EL (cell line): ENCODE results near the gene TMEM191C.
"Not testable (repeated sequence)": the region's sequence is repeated elsewhere in the genome, so short reads cannot be mapped to it uniquely, and the experiment has no call there.

ENCODE experiments used
- DNase-seq: peaks from one replicate; pipeline ENCODE4 v3.0.0-alpha.2; 2016

TMEM191C gene

DNA sequence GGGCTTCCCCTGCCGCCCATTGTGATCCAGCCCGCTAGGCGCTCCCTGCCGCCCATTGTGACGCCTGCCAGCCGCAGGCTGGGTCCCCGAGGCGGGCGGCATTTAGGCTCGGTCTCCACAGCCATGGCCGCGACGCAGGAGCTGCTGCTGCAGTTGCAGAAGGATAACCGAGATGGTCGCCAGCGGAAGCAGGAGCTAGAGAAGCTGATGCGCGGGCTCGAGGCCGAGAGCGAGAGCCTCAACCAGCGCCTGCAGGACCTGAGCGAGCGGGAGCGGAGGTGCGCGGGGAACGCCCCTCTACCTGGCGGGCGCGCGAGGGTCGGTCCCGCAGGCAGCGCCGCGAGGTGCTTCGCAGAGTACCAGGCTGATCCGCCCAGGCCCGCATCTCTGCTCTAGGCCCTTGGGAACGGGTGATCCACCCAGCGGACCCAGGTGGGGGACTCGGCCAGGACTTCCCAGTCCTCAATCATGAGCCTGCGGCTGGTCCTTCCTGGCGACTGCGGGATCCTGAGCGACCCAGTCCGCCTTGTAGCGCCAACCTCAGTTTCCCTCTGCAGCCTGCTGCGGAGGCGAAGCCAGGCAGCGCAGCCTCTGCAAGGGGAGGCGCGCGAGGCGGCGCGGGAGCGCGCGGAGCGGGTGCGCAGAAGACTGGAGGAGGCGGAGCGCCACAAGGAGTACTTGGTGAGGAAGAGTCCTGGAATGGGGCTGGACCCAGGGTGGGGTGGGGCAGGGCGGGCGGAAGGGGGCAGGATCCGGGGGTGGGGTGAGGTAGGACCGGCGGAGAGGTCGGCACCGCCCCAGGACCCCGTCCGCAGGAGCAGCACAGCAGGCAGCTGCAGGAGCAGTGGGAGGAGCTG lies at the start of gene TMEM191C:
Gene TMEM191C (plus strand): TSS at position 51 of the 857 bp plus-strand sequence. CDS start 73 bp downstream, at position 124.
- not testable (repeated sequence) for DNase-seq

DNA sequence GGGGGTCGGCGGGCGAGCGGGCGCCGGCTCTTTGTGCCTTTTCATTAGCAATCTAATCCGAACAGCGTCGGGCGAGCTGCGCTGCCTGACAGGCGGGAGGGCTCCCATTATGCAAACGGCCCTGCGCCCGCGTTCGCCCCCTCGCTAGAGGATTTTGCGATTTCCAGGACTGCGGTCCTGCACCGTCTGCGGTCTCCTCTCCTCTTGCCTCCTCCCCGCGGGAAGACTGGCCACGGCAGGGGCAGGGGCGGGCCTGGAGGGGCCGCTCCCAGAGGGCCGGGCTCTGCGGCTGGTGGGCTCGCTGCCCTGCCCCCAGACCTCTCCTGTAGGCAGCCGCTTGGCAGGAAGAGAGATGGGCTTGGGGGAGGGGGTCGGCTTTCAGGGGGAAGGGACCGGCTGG lies 49.3 kb upstream of the TMEM191C start:
- not testable (repeated sequence) for DNase-seq

DNA sequence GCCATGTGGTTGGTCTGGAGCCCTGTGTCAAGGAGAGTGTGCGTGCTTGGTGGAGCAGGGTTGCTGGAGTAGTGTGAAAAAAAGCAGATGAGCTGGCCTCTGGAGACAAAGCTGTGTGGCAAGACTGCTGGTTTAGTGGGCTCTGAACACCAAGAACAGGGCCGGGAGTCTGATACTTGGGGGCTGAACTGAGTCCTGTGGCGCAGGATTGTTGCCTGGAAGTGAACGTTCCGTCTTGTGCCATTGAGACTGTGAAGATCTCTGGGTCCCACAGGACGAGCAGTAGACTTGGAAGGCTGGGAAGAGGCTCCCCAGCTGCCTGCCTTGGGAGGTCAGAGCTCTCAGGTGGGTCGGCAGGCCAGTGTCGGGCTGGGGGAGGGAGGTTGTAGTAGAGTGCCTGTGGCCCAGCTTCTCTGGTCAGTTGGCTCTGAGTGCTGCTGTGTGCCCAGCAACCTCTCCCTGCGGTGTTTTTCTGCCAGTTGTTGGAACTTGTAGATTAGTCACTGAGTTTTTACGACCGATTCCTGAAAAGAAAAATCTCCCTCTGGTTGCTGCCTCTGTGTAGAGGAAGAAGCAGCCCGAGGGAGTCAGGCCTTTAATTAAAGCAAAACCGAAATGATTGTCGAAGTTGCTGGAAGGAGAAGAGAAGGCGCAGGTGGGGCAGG lies 48.1 kb upstream of the TMEM191C start:
- not testable (repeated sequence) for DNase-seq

DNA sequence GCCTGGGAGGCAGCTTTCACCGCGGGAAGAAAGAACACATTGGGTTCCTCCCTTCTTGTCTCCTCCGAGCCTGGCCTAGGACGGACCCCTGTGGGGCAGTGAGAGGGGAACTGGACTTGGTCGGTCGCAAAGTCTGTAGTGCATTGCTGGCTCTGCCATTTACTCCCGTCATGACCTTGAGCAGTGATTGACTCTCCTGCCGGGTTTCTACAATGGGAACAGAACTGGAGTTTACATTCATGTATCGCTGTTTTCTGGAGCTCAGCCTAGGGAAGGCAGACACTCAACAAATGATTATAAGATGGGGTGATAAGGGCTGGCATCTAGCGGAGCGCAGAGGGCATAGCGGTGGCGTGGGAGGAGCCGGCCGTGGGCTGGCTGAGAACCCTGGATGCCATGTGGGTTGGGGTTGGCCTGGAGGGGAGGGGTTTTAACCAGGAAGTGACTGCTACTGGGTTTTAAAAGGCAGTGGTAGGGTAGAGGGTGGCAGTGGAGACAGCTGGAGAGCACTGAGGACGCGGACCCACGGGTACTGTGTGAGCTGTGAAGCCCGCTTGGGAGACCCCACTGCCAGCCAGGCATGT lies 46.9 kb upstream of the TMEM191C start:
- DNase-seq, result not testable (repeated sequence)

DNA sequence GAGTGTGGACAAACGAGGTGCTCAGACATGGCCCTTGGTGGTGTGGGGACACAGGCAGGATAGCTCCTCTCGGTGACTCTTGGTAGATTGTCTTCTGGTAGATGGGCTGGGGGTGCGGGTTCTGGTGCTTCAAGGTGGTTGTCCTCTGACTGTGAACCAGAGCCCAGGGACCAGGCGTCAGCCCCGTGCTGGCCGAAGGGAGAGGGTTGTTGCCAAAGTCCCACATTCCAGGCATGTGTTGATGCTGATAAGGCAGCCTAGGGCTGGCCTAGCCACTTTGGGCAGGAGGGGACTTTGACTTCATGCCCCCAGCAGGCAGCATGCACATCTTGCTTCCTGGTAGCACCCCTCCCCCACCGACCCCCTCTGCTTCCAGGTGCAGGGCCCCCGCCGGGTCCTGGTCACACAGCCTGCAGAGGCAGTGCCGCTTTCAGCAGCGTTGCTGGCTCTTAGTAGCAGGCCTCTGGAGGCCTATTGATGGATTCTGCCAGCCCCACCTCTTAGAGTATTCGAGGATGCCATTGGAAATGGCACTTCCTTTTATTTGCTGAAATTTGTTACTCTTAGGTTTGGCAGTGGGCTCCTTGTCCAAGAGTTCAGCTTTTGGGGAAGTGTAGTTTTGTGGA lies 43.0 kb upstream of the TMEM191C start:
- not testable (repeated sequence) for DNase-seq

DNA sequence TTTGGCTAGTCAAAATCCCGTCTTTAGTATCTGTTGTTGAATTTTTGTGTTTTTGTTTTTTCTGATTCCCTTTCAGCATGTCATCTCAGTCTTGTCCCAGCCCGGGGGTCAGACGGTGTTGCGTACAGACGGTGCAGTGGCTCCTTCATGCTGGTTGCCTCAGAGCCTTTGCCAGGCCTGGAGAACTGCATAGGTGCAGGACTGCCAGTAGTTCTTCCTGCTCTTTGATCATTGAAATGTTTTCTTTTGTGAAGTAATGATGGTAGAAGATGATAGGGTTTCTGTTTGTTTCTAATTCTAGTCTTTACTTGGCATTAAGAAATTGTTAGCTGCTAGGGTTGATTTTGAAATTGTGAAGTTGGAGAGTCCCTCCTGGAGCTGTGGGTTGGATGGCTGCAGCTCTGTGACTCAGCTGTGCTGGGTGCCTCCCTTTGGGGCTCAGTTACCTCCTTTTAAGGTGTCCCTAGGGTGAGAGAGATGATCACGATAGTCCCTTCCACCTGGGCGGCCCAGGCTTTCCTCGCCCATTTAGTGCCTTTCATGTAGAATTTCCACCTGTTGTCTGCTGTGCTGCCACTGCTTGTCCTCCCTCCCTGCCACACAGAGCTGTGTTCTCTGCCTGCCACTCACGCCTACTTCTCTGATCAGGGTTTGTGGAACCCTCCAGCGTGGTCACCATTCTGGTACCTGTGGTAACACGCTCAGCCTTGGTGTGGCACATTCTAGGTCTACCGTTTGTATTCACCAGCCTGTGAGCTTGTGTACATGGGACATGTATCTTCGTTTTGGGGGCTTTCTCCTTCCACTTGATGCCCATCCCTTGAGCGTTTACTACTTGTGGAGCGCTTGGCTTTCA lies 32.6 kb upstream of the TMEM191C start:
- DNase-seq, result not testable (repeated sequence)

DNA sequence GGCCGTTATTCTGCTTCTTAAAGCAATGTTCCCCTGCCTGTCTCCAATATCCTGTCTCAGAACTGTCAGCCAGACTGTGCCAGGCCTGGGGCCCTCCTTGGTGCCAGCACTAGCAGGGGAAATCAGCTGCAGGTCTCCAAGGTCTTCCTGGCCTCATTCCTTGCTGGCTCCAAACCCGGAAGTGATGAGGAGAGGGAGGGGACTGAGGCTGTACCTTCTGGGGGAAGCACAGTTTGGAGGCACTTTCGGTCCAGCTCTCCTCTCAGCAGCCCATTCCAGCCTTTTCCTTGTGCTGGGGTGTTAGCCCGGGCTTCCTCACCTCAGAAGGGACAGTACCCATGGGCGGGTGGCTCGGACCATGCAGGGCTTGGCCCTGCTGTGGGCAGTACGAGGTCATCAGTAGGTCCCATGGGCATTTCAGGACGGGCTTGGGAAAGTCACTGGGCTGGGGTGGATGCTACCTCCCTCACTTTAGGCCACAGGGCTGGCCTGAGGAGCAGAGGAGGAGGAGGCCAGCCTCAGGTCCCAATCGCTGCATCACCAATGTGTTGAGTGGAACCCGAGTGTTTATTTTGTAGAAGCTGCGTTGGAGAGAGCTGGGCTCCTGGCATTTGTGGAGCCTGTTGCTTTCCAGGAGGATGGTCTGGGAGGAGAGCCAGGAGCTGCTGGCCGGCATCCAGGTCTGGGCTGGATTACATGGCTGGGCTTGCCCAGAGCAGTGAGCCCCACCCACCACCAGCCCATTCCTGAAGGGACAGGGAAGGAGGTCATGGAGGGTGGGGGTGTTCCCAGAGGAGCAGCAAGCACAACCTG lies 31.0 kb upstream of the TMEM191C start:
- DNase-seq, result not testable (repeated sequence)

DNA sequence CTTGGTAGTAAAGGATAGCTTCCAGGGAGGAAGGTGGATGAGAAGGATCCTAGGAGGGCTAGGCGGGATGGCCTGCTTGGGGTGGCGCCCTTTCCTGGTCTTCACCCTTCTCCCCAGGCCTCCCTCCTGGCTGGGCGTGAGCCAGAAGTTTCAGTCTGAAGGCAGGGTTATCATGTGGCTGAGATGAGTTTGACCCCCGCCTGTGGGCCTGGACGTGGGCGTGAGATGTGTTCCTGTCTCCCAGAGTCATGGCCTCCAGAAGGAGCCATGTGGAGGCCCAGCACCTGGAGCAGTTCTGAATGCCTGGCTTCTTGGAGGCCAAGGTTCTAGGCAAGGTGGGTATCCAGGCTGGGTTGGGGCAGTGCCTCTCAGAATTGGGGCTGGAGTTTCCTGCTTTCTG lies 29.2 kb upstream of the TMEM191C start:
- not testable (repeated sequence) for DNase-seq

DNA sequence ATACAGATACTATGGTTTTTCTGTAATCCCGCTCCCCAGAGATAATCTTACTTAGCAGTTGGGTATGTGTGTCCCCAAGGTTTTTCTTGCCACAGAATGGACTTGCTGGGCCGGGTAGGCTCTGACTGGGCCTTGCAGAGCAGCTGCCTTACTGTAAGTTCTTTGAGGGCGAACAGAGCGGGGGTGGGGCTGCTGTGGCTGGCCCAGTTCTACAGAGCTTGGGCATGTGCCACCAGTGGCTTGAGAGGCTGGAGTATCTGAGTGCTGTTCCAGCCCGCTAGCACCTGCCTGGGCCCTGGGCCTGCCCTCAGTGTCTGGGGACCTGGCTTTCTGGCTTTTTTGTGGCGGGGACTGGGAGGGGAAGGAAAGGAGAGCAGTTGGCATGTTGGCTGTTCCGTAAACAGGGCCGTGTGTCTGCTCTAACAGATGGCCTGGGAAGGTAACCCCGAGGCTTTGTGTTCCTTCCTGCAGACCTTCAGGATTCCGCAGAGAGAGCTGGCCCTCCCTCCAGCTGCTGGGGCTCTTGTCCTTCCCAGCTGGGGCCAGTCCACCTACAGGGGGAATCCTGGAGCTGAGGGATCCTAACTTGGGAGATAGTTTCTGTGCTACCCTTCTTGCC lies 27.1 kb upstream of the TMEM191C start:
- DNase-seq, result not testable (repeated sequence)

DNA sequence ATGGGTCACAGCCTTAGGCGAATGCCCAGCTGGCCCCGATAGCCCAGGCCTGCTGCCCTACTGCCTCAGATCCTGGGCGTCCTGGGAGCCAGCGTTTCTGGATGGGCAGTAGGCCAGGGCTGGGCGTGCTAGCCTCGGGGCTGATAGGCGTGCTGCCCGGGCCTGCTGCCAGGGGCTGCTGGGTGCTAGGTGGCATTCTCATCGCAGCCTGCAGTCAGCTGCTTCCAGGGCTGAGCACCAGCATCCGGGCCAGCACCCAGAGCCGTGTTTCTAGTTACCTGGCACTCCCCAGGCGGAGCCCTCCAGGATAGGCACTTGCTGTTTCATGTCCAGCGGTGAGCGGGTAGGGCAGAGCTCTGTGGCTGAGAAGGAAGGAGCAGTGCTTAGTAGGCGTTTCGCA lies 26.5 kb upstream of the TMEM191C start:
- DNase-seq, result not testable (repeated sequence)

DNA sequence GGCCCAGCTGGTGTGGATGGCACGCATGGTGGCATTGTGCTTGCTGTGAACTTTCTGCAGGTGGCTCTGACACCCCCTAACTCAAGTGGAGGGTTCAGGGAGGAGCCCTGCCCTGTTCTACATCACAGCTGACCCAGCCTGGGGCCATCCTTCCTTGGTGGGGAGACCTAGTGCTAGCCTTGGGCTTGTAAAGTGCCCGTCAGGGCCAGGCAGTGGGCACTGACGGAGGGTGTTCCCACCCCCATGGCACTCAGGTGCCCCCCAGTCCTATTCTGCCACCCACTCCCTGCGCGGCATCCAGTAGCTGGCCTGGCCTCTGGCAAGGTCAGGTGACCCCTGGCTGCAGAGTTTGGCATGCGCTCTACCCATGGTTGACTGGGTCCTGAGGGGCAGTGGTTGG lies 26.0 kb upstream of the TMEM191C start:
- DNase-seq, result not testable (repeated sequence)

DNA sequence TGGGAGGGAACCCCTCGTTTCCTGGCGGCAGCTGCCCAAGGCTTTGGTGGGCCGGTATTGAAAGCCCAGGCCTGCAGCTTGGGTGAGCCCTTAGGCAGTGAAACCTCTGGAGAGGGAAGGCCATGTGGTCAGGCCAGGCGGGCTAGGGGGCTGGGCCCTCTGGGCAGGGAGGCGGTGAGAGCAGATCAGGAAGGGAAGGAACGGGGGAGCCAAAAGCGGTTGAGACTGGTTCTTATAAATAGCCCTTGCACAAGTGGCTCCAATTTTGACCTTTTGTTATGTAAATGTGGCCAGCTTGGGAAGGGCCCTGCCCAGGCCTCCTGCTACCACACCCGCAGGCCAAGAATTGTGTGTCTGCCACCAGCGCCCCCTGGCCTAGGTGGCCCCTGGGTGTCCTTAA lies 25.1 kb upstream of the TMEM191C start:
- not testable (repeated sequence) for DNase-seq

DNA sequence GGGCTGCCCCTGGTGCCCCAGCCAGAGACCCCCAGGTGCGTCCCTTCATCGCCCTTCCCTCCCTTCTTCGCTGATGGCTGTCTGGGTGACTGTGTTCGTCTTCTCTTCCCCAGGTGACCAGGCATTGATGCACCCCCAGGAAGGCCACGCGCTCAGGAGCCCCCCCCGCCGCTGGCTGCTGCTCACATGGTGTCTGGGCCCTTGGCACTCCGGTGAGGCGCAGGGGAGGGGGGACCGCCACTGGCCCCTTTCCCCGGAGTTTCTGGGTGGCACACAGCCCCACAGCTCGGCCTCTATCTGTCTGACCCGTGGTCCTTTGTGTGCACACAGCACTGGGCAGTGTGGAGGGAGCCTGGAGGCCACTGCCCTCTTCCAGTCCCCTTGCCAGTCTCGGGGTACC lies 24.5 kb upstream of the TMEM191C start:
- DNase-seq, result not testable (repeated sequence)

DNA sequence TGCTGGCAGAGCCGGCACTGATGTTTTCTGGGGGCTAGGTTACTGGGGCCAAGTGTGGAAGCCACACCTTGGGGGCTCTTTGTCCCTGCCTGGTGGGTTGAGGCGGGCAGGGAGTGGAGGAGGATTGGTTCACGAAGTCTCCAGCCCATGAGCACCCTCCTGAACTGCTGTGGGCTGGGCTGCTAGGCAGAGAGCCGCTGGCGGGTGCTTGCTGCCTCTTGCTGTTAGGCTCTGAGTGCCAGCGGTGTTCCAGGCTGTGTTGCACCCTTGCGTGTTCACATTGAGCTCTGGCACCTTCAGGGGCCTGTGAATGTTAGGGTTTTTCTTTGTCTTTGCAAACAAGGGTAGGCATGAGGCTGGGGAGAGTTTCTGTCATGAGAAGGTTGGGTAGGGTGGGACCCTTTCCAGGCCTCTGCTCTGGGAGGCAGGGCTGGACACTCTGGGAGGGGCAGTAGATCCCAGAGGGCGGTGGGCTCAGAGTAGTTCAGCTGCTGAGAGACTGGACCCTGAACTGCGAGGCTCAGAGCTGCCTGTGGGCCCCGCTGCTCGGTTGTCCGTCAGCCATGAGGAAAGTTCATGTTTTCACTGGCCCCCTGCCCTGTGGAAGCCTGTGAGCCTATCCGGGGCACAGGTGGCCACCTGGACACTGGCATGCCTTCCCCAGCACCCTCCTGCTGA lies 24.0 kb upstream of the TMEM191C start:
- DNase-seq, result no peak

DNA sequence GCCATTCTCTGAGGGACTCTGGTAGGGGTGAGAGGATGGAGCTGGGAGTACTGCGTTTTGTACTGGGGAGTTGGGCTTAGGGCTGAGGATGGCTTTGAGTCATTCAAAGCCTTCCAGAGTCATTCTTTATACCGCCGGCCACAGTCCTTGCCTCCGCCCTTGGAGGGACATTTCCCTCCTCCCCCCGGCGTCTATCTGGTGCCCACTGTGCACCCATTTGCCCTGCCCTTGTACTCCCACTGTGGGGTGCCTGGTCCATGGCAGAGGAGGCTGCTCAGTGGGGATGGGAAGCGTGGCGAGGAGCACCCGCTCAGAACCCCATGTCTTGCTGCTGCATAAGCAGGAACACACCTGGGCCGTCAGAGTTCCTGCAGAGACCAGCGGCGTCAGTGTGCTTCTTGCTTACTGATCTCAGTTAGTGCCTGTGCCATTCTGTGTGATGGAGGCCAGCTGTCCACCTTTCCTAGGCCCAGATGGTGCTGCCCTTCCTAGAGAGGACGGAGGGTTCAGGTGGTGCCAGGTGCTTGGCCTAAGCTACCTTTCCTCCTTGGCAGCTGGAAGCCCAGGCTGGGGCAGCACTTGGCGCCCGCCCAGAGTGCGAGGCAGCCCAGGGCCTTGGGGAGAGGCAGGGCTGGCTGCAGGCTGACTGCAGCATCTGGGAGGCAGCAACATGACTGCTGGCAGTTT lies 23.3 kb upstream of the TMEM191C start:
- no peak for DNase-seq

DNA sequence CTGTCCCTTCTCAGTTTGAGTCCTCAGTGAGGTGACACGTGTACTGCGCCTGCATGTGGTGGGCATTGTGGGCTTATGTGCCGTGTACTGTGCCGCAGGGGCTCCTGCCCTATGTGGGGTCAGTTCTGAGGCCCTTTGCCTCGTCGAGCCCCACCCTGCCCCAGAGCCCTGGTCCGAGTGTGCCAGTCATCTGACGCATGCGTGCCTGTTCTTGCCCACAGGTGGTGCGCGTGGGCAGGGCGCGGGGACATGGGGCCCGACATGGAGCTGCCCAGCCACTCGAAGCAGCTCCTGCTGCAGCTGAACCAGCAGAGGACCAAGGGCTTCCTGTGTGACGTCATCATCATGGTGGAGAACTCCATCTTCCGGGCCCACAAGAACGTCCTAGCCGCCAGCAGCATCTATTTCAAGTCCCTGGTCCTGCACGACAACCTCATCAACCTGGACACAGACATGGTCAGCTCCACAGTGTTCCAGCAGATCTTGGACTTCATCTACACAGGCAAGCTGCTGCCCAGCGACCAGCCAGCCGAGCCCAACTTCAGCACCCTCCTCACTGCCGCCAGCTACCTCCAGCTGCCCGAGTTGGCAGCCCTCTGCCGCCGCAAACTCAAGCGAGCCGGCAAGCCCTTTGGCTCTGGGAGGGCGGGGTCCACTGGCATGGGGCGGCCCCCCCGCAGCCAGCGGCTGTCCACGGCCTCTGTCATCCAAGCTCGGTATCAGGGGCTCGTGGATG lies 22.3 kb upstream of the TMEM191C start:
- DNase-seq, result no peak

DNA sequence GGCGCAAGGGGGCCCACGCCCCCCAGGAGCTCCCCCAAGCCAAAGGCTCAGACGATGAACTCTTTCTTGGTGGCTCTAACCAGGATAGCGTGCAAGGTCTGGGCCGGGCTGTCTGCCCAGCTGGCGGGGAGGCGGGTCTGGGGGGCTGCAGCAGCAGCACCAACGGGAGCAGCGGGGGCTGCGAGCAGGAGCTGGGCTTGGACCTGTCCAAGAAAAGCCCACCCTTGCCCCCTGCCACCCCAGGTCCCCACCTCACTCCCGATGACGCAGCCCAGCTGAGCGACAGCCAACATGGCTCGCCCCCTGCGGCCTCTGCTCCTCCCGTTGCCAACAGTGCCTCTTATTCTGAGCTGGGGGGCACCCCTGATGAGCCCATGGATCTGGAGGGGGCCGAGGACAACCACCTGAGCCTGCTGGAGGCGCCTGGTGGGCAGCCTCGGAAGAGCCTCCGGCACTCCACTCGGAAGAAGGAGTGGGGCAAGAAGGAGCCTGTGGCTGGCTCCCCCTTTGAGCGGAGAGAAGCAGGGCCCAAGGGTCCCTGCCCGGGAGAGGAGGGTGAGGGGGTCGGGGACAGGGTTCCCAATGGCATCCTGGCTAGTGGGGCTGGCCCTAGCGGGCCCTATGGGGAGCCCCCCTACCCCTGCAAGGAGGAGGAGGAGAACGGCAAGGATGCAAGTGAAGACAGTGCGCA lies 21.6 kb upstream of the TMEM191C start:
- DNase-seq, result no peak

DNA sequence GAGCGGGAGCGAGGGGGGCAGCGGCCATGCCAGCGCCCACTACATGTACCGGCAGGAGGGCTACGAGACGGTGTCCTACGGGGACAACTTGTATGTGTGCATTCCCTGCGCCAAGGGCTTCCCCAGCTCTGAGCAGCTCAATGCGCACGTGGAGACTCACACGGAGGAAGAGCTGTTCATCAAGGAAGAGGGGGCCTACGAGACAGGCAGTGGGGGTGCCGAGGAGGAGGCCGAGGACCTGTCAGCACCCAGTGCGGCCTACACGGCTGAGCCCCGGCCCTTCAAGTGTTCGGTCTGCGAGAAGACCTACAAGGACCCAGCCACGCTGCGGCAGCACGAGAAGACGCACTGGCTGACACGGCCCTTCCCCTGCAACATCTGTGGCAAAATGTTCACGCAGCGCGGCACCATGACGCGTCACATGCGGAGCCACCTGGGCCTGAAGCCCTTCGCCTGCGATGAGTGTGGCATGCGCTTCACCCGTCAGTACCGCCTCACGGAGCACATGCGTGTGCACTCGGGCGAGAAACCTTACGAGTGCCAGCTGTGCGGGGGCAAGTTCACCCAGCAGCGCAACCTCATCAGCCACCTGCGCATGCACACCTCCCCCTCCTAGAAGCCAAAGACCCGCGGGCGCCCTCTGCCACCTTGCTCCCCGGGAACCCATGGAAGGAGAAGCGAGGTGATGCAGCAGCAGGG lies 20.9 kb upstream of the TMEM191C start:
- DNase-seq, result no peak
